K562 (cell line): ENCODE data around the gene ATAD3B. TPM values are rescaled to one million over a fixed set of nuclear protein-coding genes. Genes with fewer than 3 reads are reported as not detected.
A peak's percentile ranks its signal among the peaks of the same experiment; 100 is the strongest.

Source experiments
- BCL6 ChIP-seq: fragments of 250-450 bp; sonication (Bioruptor Pico); IDR thresholded peaks from 2 replicates; pipeline ENCODE4 v1.4.0; 2020
- BRD4 ChIP-seq: fragments of 200-600 bp; sonication (generic); IDR thresholded peaks from 2 replicates; pipeline ENCODE4 v1.6.1; 2017; ENCODE audit warnings: inconsistent platforms
- CREBBP ChIP-seq: IDR thresholded peaks from one replicate; pipeline ENCODE4 v1.6.1; 2012; ENCODE audit warnings: low read depth, mild to moderate bottlenecking, control low read depth, inconsistent platforms, low read length
- EGR1 ChIP-seq: fragments of 450-650 bp; conservative IDR thresholded peaks from 2 replicates; pipeline ENCODE4 v1.6.1; 2017; ENCODE audit warnings: mild to moderate bottlenecking
- LCOR ChIP-seq: sonication (generic); formaldehyde crosslinking; IDR thresholded peaks from 2 replicates; pipeline ENCODE4 v1.8.0; 2022; ENCODE audit warnings: mild to moderate bottlenecking, missing genetic modification reagents
- MTA1 ChIP-seq: fragments of 450-650 bp; IDR thresholded peaks from 2 replicates; pipeline ENCODE4 v1.6.1; 2017; ENCODE audit warnings: borderline replicate concordance
- NCOA2 ChIP-seq, 2 experiments: fragments of 450-650 bp; IDR thresholded peaks; 2 replicates each; pipeline ENCODE4 v1.6.1; 2018; ENCODE audit warnings: mild to moderate bottlenecking in 2 of 2, moderate library complexity in 1 of 2; ENCODE audit not compliant: partially characterized antibody in 2 of 2
- NR2F6 ChIP-seq: fragments of 450-650 bp; formaldehyde crosslinking; IDR thresholded peaks from 2 replicates; pipeline ENCODE4 v1.4.0; 2020; ENCODE audit warnings: mild to moderate bottlenecking
- POLR2G ChIP-seq: fragments of 200-400 bp; formaldehyde crosslinking; IDR thresholded peaks from 2 replicates; pipeline ENCODE4 v1.6.1; 2017; ENCODE audit warnings: low read depth, mild to moderate bottlenecking, antibody characterized with exemption, low read length, moderate library complexity
- PRPF4 ChIP-seq: fragments of 200-400 bp; formaldehyde crosslinking; IDR thresholded peaks from one replicate; pipeline ENCODE4 v1.6.1; 2017; ENCODE audit warnings: low read length, low read depth, mild to moderate bottlenecking; ENCODE audit not compliant: insufficient read depth, poor library complexity, severe bottlenecking
- RBM25 ChIP-seq: fragments of 200-400 bp; formaldehyde crosslinking; IDR thresholded peaks from 2 replicates; pipeline ENCODE4 v1.6.1; 2018; ENCODE audit warnings: low read length, low read depth, moderate library complexity; ENCODE audit not compliant: severe bottlenecking
- SMARCC2 ChIP-seq: fragments of 450-650 bp; IDR thresholded peaks from 2 replicates; pipeline ENCODE4 v1.6.1; 2017; ENCODE audit warnings: antibody characterized with exemption, moderate library complexity, mild to moderate bottlenecking, low read depth
- SUPT5H ChIP-seq: fragments of 450-650 bp; IDR thresholded peaks from 2 replicates; pipeline ENCODE4 v1.6.1; 2016
- TCF3 ChIP-seq: sonication (generic); formaldehyde crosslinking; IDR thresholded peaks from 2 replicates; pipeline ENCODE4 v1.4.0; 2020; ENCODE audit warnings: mild to moderate bottlenecking, missing genetic modification reagents
- ZFPM2 ChIP-seq: fragments of 250-450 bp; sonication (Bioruptor Pico); IDR thresholded peaks from 2 replicates; pipeline ENCODE4 v1.5.1; 2022; ENCODE audit warnings: mild to moderate bottlenecking
- ZNF311 ChIP-seq: fragments of 250-450 bp; sonication (Bioruptor Pico); IDR thresholded peaks from 2 replicates; pipeline ENCODE4 v1.4.0; 2020; ENCODE audit warnings: mild to moderate bottlenecking, moderate library complexity
- ZNF764 ChIP-seq: fragments of 250-450 bp; sonication (Bioruptor Pico); IDR thresholded peaks from 2 replicates; pipeline ENCODE4 v1.4.0; 2020; ENCODE audit warnings: low read depth, mild to moderate bottlenecking, moderate library complexity
- ZNF830 ChIP-seq: fragments of 250-450 bp; sonication (Bioruptor Pico); IDR thresholded peaks from 2 replicates; pipeline ENCODE4 v1.5.0; 2021; ENCODE audit warnings: mild to moderate bottlenecking
- polyA plus RNA-seq, 8 experiments: library from polyadenylated mRNA; depleted of rRNA in 4 of 8; stranded (reverse) in 5 of 8; unstranded in 3 of 8; fragments of >200 nt; fragmentation: Nextera tagmentation in 2 of 8; fragmentation: Illumina TruSeq in 1 of 8; extraction: Ambion mirVana in 2 of 8; extraction: Trizol in 1 of 8; gene quantifications; 2 replicates each; pipeline versions ENCODE4 v1.2.1 to v1.2.3, GENCODE V29; 2011 to 2014; ENCODE audit warnings: inconsistent platforms in 1 of 8, missing spikeins in 1 of 8
- total RNA-seq, 7 experiments: library from RNA; depleted of rRNA in 6 of 7; stranded (reverse); fragments of >200 nt in 6 of 7; fragmentation: Illumina TruSeq in 2 of 7; extraction: Trizol in 2 of 7; gene quantifications; 2 replicates each; pipeline versions ENCODE4 v1.2.1 to v1.2.3, GENCODE V29; 2011 to 2021; ENCODE audit warnings: low replicate concordance in 1 of 7
- TF ChIP-seq, protein P1 (sequence below): sonication (generic); formaldehyde crosslinking; IDR thresholded peaks from 2 replicates; pipeline ENCODE4 v1.8.0; 2022; ENCODE audit warnings: mild to moderate bottlenecking, missing genetic modification reagents, borderline replicate concordance
- TF ChIP-seq, protein P2 (sequence below): fragments of 250-450 bp; sonication (Bioruptor Pico); IDR thresholded peaks from 2 replicates; pipeline ENCODE4 v1.8.0; 2021; ENCODE audit warnings: moderate library complexity, mild to moderate bottlenecking, inconsistent platforms
- TF ChIP-seq, protein P3 (sequence below), 2 experiments: fragments of 450-650 bp; conservative IDR thresholded peaks; 2 replicates each; pipeline ENCODE4 v1.6.1; 2017; ENCODE audit warnings: mild to moderate bottlenecking in 2 of 2, moderate library complexity in 2 of 2
- TF ChIP-seq, protein P4 (sequence below): fragments of 450-650 bp; IDR thresholded peaks from 2 replicates; pipeline ENCODE4 v1.6.1; 2018; ENCODE audit warnings: mild to moderate bottlenecking, low read depth; ENCODE audit not compliant: partially characterized antibody
- TF ChIP-seq, protein P5 (sequence below): fragments of 450-650 bp; formaldehyde crosslinking; IDR thresholded peaks from 2 replicates; pipeline ENCODE4 v1.4.0; 2020; ENCODE audit warnings: mild to moderate bottlenecking, moderate library complexity

Gene ATAD3B
- total and polyA plus RNA-seq, 9 of the 15 experiments (the other 6 are each of a cell fraction or from before 2014, with no cell fraction given) = 0.07 to 113 (median 27.7) TPM

DNA sequence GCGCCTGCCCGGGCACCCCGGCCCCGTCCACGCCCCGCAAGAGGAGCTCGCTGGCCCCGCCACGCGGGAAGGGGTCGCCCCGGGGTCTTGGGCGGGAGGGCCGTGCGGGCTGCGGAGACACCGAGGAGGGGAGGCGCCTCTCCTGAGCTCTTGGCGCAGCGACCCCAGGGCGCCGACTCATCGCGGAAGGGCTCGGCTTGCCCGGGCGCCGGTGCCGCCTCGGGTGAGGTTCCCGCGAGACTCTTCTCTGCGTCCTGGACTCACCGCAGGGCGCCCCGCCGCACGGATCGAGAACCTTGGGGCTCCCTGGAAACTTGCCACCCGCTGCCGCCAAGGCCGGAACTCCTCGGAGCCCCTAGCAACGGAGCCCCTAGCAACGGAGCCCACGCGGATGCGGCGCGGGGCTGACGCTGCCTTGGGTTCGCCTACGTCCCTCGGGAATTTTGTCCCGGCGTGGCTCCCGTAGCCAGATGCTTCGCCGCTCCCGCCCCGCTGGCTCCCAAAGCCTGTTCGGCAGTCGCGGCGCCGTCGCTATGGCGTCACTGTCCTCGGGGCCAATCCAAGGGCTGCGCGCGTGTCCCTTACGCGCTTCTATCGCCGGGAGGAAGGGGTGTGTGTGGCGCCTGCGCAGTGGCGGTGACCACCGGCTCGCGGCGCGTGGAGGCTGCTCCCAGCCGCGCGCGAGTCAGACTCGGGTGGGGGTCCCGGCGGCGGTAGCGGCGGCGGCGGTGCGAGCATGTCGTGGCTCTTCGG, 40.1 kb downstream of the ATAD3B start, which contains the start of gene ATAD3A (continued):
- TF ChIP-seq, protein P1, sequence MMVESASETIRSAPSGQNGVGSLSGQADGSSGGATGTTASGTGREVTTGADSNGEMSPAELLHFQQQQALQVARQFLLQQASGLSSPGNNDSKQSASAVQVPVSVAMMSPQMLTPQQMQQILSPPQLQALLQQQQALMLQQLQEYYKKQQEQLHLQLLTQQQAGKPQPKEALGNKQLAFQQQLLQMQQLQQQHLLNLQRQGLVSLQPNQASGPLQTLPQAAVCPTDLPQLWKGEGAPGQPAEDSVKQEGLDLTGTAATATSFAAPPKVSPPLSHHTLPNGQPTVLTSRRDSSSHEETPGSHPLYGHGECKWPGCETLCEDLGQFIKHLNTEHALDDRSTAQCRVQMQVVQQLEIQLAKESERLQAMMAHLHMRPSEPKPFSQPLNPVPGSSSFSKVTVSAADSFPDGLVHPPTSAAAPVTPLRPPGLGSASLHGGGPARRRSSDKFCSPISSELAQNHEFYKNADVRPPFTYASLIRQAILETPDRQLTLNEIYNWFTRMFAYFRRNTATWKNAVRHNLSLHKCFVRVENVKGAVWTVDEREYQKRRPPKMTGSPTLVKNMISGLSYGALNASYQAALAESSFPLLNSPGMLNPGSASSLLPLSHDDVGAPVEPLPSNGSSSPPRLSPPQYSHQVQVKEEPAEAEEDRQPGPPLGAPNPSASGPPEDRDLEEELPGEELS (CRISPR knock-in tag) = peak; percentile 28; the same call in 1 of the 2 replicates
- TF ChIP-seq ZNF830 (CRISPR knock-in tag) (no peak), PRPF4 (no peak), LCOR (CRISPR knock-in tag) (peak; percentile 97), BCL6 (no peak), NR2F6 (CRISPR knock-in tag) (no peak), RBM25 (peak; percentile 98), TCF3 (CRISPR knock-in tag) (peak; percentile 42; the same call in 1 of the 2 replicates), SMARCC2 (no peak), ZFPM2 (CRISPR knock-in tag) (no peak), MTA1 (peak; percentile 99), CREBBP (no peak), EGR1 (peak; percentile 87), BRD4 (0 out of 2 replicates have a peak, but pooled peaks have one; percentile 34), SUPT5H (peak; percentile 90), NCOA2 (IDR thresholded peaks at IDR 0.05; ENCODE audit: partially characterized antibody in 2 of 2) (no peak), ZNF311 (no peak), POLR2G (peak; percentile 96), ZNF764 (CRISPR knock-in tag) (no peak)
- TF ChIP-seq, protein P2, sequence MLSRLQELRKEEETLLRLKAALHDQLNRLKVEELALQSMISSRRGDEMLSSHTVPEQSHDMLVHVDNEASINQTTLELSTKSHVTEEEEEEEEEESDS = no peak
- TF ChIP-seq, protein P3, sequence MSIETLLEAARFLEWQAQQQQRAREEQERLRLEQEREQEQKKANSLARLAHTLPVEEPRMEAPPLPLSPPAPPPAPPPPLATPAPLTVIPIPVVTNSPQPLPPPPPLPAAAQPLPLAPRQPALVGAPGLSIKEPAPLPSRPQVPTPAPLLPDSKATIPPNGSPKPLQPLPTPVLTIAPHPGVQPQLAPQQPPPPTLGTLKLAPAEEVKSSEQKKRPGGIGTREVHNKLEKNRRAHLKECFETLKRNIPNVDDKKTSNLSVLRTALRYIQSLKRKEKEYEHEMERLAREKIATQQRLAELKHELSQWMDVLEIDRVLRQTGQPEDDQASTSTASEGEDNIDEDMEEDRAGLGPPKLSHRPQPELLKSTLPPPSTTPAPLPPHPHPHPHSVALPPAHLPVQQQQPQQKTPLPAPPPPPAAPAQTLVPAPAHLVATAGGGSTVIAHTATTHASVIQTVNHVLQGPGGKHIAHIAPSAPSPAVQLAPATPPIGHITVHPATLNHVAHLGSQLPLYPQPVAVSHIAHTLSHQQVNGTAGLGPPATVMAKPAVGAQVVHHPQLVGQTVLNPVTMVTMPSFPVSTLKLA (conservative IDR thresholded peaks at IDR 0.05) = peak; percentile 96 to 98
- TF ChIP-seq, protein P4, sequence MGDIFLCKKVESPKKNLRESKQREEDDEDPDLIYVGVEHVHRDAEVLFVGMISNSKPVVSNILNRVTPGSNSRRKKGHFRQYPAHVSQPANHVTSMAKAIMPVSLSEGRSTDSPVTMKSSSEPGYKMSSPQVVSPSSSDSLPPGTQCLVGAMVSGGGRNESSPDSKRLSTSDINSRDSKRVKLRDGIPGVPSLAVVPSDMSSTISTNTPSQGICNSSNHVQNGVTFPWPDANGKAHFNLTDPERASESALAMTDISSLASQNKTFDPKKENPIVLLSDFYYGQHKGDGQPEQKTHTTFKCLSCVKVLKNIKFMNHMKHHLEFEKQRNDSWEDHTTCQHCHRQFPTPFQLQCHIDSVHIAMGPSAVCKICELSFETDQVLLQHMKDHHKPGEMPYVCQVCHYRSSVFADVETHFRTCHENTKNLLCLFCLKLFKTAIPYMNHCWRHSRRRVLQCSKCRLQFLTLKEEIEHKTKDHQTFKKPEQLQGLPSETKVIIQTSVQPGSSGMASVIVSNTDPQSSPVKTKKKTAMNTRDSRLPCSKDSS = no peak
- TF ChIP-seq, protein P5, sequence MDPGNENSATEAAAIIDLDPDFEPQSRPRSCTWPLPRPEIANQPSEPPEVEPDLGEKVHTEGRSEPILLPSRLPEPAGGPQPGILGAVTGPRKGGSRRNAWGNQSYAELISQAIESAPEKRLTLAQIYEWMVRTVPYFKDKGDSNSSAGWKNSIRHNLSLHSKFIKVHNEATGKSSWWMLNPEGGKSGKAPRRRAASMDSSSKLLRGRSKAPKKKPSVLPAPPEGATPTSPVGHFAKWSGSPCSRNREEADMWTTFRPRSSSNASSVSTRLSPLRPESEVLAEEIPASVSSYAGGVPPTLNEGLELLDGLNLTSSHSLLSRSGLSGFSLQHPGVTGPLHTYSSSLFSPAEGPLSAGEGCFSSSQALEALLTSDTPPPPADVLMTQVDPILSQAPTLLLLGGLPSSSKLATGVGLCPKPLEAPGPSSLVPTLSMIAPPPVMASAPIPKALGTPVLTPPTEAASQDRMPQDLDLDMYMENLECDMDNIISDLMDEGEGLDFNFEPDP (CRISPR knock-in tag) = no peak
